ENCODE data around the gene FBXO46.
"Not testable (repeated sequence)": the region's sequence is repeated elsewhere in the genome, so short reads cannot be mapped to it uniquely, and the experiment has no call there.

The FBXO46 gene

DNA sequence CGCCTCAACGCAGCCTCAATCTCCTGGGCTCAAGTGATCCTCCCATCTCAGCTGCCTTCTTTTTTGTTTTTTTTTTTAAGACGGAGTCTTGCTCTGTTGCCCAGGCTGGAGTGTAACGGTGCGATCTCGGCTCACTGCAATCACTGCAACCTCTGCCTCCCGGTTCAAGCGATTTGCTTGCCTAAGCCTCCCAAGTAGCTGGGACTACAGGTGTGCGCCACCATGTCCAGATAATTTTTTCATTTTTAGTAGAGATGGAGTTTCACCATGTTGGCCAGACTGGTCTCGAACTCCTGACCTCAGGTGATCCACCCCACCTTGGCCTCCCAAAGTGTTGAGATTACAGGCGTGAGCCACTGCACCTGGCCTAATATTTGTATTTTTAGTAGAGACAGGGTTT is 10.6 kb downstream of the FBXO46 start:
- not testable (repeated sequence) for DNase-seq

DNA sequence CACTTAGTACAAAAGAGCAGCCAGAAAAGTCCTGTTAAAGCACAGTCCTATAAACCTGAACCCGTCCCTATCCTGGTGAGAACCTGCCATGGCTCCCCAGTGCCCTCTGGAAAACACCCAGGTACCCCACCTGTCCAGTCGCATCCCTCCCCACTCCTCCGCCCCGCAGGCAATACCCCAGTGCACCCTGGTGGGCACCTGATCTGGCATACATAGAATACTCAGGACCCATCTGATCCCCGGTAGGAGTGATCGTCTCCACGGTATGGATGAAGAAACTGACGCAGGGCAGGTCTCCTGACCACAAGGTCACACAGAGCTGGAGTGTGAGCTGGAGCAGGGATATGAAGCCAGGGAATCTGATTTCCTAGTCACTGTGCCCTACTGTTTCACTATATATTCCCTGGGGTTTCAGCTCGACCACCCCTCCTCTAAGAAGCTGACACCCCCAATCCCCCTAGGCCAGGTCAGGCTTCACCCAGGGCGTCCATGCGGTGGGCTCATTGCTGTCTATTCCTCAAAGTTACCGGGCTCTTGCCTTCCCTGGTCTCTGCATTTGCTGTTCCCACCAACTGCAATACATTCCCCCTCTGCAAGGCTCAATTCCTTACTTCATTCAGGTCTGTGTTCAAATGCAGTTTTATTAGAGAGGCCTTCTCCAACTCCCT is 12.6 kb downstream of the FBXO46 start:
- DNase-seq: no peak

DNA sequence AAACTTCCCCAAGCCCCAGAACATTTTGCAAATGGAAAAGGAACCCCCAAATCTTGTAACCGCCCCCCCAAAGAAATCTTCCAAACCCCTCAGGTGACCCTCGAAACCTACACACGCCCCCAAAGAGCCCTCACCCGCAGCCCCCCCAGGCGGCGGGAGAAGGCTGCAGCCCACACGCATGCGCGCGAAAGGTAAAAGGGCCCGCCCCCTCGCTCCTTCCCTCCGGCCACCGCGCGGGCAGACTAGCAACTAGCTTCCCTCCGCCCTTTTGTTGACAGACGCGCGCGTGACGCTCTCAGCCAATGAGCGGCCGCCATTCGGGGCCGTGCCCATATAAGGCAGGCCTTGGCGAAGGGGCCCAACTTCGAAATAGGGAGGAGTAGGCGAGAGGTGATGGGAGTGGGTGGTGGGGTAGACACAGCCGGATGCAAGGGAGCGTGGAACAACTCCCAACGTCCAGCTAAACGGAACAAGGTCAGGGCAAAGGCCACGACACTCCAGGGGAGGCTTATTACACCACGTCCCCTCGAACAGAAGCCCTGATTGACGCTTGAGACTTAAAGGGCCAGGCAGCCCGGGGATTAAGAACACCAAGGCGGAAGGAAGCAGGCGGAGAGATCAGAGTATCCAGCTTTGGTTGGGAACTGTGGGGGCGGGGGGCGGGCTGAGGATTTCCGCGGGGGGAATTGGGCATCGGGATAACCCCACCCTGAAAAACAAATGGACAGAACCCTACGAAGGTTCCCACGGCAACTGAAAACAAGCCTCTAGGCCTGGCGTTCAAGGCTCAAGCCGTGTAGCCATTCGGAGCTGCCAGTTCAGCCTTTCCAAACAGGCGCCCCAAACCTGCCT is 13.3 kb downstream of the FBXO46 start:
- DNase-seq: peak; percentile 100

DNA sequence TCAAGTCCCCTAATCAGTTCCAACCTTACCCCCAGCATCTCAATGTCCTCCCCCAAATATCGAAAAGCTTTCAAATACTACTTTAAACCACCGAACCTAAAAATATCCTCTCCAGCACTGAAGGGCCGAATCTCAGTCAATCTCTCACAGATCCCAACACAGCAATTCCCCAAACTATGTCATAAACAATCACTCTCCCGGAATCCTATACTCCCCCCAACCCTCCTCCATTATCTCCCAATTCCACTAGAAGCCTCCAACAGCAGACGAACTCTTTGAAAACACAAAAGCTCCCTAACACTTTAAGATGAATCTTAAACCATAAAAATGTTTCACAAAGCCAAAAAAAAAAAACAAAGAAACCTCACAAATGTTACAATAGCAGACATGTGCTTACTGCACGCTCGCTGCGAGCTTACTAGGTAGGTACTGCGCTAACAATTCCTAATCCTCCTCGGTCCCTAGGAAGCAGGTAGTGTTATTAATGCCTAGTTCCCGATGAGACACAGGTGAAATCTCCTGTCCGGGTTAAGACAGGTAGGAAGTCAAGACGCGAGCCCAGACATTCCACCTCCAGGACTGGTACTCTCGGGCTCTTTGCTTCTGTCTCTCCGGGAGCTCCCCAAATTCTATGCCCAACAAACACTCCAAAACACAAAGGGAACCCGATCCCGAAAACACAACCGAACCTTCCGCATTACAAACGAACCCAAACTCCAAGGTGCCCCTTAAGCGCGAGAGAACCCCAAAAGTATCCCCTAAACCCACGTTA is 14.2 kb downstream of the FBXO46 start:
- DNase-seq: peak in 3 of 4 experiments; percentile 6 to 26 (median 23)

DNA sequence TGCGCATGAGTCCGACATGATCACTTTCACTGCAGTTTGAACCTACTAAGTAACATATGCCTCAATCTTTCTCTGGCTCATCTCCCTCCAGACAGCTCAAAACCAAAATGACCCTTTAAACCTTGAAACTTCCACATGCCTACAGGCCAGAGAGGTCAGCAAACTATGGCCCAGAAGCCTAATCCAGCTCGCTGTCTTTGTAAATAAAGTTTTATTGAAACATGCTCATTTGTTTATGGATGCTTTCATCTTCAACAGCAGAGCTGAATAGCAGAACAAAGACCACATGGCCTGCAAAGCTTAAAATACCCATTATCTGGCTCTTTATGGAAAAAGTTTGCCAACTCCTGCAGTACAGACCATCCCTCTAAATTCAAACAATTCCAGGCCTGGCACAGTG is 15.6 kb downstream of the FBXO46 start:
- no peak for DNase-seq

DNA sequence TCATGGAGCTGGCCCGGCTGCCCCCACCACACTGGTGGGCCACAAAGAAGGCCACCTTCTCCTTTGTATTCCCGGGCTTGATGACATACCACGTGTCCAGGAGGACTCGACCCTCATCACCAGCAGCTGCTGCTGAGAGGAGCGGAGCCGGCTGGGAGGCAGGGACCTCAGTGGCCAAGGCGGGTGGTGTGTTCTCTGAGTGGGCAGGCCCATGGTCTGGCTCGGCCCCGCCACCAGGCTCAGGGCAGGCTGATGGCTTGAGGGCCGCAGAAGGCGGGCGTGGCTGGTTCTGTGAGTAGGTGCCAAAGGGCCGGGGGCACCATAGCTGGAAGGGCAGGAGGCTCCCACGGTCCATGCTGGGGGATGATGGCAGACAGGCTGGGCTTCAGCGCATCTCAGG is 17.6 kb downstream of the FBXO46 start:
- DNase-seq: no peak

DNA sequence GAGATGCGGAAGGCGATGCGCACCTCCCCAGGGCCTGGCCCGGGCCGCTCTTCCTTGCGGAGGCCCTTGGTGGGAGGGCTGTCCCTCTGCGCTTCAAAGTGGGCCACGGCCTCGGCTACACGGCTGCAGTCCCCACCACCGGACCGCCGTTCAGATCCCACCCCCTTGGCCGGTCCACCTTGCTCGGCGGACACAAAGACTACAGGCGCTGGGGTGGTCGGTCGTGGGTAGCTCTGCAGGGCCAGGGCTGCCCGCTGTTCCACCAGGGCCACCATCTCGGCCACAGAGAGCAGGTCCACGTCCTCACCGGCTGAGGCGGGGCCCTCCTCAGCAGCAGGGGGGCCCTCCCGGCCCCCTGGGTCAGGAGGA is 18.0 kb downstream of the FBXO46 start:
- no peak for DNase-seq

DNA sequence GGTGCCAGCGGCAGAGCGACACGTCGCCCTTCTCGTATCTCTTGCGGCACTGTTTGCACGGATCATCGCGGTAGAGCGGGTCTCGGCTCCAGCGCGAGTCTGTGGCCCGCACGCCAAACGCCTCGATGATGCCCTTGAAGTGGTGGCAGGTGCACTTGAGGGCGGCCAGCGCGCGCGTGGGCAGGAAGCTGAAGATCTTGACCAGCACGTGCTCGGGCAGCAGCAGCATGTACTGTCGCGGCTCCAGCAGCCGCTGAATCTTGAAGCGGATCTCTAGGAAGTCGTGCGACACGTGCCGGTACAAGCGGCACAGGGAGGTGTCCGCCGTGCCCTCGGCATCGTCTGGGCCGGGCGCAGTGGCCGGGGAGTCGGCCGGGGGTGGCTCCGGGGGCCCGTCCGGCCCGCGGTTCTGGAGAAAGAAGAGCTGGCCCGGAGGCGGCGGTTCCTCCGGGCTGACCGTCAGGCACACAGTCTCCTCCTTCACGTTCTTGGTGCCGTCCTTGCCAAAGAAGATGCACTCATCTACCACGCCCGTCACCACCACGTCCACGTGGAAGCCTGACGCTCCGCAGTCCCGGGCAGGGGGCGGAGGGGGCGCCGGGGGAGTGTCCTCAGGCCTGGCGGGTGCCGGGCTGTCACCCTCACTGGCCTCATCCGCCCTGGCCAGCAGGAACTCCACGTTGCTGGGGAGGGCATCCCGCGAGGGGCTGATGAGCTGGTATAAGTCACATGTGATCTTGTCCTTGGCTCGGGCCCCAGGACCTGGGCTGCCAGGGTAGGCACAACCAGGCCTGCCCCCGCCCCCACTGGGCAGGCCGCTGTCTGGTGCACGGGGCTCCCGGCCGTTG is 18.6 kb downstream of the FBXO46 start:
- no peak for DNase-seq

DNA sequence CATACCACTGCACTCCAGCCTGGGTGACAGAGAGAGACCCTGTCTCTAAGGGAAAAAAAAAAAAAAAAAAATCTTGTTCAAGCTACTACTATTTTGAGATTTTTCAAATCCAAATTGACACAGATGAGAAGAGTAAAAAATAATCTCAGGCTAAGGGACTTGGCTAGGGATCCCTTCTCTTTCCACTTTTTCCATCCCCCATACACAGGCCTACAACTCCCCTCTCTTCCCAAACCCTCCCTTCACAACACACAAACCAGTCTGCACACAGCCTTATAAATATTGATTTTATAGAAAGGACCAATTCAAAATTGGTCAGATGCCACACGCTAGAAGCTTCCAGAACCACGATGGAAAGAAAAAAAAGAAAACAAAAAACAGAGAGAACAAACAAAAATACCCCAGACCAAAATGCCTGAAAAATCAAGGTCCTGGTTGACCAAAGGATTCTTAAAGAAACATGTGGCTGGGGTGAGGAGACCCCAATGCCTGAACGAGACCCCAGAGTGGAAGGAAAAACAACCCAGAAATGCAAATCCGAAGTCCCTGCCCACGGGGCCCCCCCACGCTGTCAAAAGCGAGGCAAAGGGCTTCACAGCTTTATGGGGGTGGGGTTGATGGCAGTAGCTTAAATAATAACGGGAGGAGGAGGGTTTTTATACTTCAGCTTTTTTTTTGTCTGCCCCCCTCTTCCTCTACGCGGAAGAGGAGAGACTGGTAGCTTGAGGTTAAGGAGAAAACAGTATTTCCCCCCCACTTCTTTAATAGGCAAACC is 20.2 kb downstream of the FBXO46 start:
- DNase-seq: no peak

DNA sequence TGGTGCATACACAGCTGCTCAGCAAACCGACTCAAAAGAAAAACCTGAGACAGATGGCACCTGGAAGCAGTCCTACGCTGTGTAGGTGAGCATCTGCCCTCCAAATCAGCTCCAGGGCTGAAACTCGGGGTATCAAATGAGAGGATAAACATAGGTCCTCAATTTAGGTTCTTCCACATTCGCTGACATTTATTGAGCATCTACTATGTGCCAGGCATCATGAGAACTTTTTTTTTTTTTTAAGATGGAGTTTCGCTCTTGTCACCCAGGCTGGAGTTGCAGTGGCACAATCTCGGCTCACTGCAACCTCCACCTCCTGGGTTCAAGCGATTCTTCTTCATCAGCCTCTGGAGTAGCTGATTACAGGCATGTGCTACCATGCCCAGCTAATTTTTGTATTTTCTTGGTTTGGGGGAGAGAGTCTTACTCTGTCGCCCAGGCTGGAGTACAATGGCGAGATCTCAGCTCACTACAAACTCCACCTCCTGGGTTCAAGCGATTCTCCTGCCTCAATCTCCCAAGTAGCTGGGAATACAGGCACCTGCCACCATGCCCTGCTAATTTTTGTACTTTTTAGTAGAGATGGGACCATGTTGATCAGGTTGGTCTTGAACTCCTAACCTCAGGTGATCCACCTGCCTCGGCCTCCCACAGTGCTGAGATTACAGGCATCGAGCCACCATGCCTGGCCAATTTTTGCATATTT is 24.8 kb downstream of the FBXO46 start:
- DNase-seq: no peak

DNA sequence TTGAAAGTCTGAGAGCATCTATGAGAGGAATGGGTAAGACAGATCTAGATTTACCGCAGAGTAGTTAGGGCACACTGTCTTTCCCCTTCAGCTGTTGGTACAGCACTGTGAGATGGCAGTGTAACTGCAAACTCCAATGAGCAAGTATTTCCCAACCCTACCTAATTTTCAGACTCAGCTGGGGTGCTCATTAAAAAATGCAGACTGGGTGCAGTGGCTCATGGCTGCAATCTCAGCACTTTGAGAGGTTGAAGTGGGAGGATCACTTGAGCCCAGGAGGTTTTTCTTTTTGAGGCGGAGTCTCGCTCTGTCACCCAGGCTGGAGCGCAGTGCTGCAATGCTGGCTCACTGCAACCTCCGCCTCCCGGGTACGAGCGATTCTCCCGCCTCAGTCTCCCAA is 25.6 kb downstream of the FBXO46 start:
- no peak for DNase-seq

DNA sequence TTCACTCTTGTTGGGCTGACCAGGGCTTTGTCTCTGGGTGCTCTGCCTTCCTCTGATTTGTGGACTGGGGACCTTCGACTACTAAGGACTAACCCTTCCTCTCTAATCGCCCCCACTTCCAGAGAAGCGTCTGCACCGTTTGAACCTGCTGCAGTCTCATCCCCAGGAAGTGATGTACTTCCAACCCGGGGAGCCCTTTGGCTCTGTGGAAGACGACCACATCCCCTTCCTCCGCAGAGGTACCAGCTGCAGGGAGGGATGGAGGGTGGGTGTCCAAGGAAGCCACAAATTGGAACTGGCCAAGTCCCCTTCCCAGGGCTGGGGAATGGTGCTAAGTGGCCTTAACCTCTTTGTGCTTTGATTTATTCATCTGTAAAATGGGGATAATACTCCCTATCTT is 29.0 kb downstream of the FBXO46 start:
- DNase-seq: no peak

DNA sequence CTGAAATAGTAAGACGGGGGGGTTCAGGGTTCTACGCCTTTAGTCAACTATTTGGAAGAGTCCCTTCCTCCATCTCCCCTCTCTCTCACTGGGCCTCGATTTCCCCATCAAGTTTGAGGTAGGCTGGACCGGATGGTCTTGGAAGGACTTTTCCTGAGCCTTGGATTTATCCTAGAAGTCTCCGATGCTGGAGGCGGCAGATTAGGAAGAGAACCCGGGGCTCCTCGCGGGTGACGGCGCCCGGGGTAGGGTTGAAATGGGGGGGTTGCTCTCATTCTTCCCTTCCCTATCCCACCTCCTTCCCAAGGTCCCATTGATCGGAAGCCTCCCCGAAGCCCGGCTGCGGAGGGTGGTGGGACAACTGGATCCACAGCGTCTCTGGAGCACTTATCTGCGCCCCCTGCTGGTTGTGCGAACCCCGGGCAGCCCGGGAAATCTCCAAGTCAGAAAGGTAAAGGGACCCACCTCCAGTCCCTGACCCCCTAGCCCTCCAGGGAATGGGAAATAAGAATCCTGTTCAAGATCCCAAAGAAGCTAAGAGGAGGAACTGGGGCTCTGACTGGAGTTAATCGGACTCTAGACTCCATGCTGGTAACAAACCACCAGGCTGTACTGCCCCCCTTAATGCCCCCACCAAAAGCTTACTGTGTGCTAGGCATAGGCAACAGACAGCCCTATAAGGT is 37.4 kb downstream of the FBXO46 start:
- peak; percentile 85 to 92 (median 86) for DNase-seq

DNA sequence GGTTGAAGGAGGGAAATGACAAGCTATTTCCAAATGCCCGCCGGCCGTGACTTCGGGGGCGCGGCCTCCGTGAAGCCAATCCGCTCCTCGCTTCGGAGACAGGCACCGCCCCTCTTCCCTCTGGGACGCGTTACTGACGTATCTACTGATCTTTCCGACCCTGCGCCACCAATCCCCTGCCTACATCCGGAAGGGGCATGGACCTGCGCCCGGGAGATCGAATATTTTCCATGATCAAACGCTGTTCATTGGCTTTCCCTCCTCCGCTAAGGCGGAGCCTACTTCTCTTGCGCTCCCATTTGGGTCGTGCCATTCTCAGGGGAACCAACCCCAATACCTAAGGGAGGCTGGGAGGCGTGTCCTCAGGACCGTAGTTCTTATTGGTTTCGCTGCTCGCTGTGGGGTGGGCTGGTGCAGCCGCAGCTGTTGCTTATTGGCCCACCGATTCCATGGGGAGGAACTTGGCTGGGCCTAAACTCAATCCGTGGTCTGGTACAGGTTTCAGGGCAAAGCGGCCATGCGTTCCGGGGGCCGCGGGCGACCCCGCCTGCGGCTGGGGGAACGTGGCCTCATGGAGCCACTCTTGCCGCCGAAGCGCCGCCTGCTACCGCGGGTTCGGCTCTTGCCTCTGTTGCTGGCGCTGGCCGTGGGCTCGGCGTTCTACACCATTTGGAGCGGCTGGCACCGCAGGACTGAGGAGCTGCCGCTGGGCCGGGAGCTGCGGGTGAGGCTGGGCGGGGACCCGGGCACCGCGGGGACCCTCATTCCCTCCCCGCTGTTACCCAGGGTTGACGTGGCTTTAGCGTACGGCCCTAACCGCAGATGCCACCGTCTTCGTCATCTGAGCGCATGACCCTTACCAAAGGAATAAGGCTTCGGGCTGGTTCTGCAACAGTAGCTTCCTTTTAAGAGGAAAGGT is 38.2 kb downstream of the FBXO46 start, which contains the start of gene QPCTL:
Gene QPCTL, plus strand, starts transcription at position 480 of the 919 bp plus-strand sequence. Its CDS starts 38 bp downstream, at position 518.
- DNase-seq: peak; percentile 98 to 100 (median 99)

DNA sequence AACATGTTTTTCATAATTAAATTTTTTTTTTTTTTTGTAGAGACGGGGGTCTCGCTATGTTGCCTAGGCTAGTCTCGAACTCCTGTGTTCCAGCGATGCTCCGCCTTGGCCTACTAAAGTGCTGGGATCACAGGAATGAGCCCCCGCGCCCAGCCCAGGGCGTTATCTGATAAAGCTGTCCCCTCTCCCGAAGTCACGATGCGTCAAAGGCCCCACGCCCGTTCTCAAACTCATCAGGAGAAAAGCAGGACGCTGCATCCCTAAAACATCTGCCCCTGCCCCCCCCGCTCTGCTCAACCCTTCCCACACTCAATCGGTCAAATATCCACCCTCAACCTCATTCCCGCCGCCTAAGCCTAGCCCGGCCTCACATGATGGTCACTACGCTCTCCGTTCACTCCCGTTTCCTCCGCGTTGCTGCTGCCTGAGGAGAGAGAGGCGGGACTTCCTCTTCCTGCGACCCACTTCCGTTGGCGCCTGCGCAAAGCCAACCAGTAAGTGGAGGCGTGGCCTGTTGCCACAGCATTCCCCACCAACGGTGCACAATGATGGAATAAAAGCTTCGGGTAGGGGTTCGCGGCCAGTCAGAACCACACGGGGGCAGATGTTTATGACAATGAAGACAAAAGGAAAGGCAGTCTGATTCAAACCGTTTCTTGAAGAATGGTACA is 39.0 kb downstream of the FBXO46 start, which contains the start of gene SNRPD2:
Gene SNRPD2, minus strand, starts transcription at position 438 of the 671 bp plus-strand sequence. Its CDS starts 65 bp downstream, at position 373.
- DNase-seq: peak; percentile 96 to 99 (median 97)

DNA sequence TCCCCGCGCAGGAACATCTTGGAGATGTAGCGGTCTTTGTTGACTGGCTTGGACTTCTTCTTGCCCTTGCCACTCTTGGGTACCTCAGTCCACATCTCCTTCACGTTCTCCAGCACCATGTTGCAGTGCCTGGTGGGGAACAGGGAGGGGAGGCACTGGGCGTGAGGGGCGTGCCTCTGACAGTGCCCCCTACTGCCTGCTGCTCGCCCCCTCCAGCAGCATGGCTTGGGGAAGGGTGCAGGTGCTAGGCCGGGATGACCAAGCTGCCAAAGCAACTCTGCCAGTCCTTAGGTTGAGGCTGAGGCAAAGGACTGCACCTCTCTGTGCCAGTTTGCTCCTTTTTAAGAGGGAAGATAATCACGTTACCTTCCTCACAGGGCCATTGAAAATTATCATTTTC is 43.1 kb downstream of the FBXO46 start:
- no peak for DNase-seq

DNA sequence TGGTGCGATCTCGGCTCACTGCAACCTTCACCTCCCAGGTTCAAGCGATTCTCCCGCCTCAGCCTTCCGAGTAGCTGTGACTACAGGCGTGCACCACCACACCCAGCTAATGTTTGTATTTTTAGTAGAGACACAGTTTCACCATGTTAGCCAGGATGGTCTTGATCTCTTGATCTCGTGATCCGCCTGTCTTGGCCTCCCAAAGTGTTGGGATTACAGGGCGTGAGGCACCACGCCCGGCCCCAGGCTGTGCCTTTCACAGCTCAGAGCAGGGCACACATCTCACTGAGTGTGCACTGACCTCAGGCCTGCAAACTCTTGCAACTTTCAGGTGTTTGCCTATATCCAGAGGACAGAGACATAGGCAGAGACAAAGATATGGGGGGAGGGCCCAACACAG is 45.7 kb downstream of the FBXO46 start:
- not testable (repeated sequence) for DNase-seq

DNA sequence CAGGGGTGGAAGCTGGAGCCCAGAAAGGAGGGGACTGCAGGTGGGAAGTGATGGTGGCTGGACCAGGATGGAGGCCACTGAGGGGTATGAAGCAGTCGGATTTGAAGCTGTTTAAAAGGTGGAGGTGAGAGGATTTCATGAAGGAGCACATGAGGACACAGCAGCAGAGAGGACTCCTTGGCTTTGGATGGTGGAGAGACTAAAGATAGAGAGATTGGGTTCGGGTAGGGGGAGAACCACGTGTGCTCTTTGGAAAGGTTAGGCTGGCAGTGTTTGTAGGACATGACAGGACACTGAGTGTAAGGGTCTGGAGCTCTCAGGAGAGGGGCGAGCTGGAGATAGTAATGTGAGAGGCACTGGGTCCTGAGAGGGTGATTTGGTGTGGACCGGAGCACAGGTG is 47.8 kb downstream of the FBXO46 start:
- DNase-seq: no peak

All from suppressor macrophage (primary cell).